Heart left ventricle (tissue), 16 donors: ENCODE measurements around the gene CXCL16. TPM values are rescaled to one million over a fixed set of nuclear protein-coding genes. Genes with fewer than 3 reads are reported as not detected.

Source experiments
- ATAC-seq, 4 donors: fragments of 200-7000 bp; cut with Tn5 transposase; one replicate each; pipeline ENCODE4 v1.9.1; 2020 to 2022; ENCODE audit warnings: moderate library complexity in 4 of 4, mild to moderate bottlenecking in 3 of 4, moderate number of reproducible peaks in 1 of 4
- DNase-seq, 5 donors: peaks; one replicate each; pipeline ENCODE4 v3.0.0-alpha.2; 2020
- H3K27ac ChIP-seq, 12 donors: fragments of 200-600 bp; sonication (generic) in 4 of 12; one replicate each; pipeline versions ENCODE4 v1.5.0 to v1.8.0; 2016 to 2022; ENCODE audit warnings: mild to moderate bottlenecking in 2 of 12
- H3K27me3 ChIP-seq, 9 donors: fragments of 200-600 bp; sonication (generic) in 2 of 9; one replicate each; pipeline versions ENCODE4 v1.5.1 to v1.8.0; 2016 to 2022; ENCODE audit warnings: mild to moderate bottlenecking in 3 of 9
- H3K36me3 ChIP-seq, 9 donors: fragments of 200-600 bp; sonication (generic) in 2 of 9; one replicate each; pipeline versions ENCODE4 v1.5.0 to v1.8.0; 2018 to 2022; ENCODE audit warnings: mild to moderate bottlenecking in 2 of 9
- H3K4me1 ChIP-seq, 12 donors: fragments of 200-600 bp; sonication (generic) in 4 of 12; one replicate each; pipeline versions ENCODE4 v1.5.0 to v1.8.0; 2016 to 2022; ENCODE audit warnings: mild to moderate bottlenecking in 3 of 12
- H3K4me3 ChIP-seq, 12 donors: fragments of 200-600 bp; sonication (generic) in 4 of 12; one replicate each; pipeline versions ENCODE4 v1.5.0 to v1.8.0; 2017 to 2022; ENCODE audit warnings: mild to moderate bottlenecking in 9 of 12, moderate library complexity in 4 of 12
- H3K9me3 ChIP-seq, 12 donors: fragments of 200-600 bp; sonication (generic) in 4 of 12; one replicate each; pipeline versions ENCODE4 v1.5.0 to v1.8.0; 2016 to 2022; ENCODE audit warnings: mild to moderate bottlenecking in 1 of 12
- CTCF ChIP-seq, 12 donors: fragments of 200-600 bp; sonication (generic) in 4 of 12; IDR thresholded peaks; one replicate each; pipeline versions ENCODE4 v1.5.0 to v1.8.0; 2018 to 2022; ENCODE audit warnings: antibody characterized with exemption in 12 of 12, mild to moderate bottlenecking in 5 of 12
- POLR2A ChIP-seq, 2 donors: fragments of 450-650 bp; IDR thresholded peaks; one replicate each; pipeline ENCODE4 v1.6.1; 2017; ENCODE audit warnings: antibody characterized with exemption in 2 of 2, mild to moderate bottlenecking in 2 of 2, moderate library complexity in 2 of 2
- WGBS, 4 donors: extraction: QIAGEN DNeasy Blood & Tissue Kit in 2 of 4; methylation state at CpG; one replicate each; pipeline versions ENCODE4 v1.1.5 to v1.1.7; 2013 to 2018; 5-methylcytosine and 5-hydroxymethylcytosine counted together
- intact Hi-C, 10 donors: fragments of 100-400 bp; cut with DNase I; formaldehyde crosslinking; loops; one replicate each; pipeline versions ENCODE4 v1.11.1 to v1.14.2; 2022
- polyA plus RNA-seq, 2 donors: library from polyadenylated mRNA; stranded (reverse); fragments of 200-250 nt; gene quantifications; one replicate each; pipeline ENCODE4 v1.2.3, GENCODE V29; 2013
- total RNA-seq, 9 donors: library from RNA; depleted of rRNA in 2 of 9; stranded (reverse); fragments of >200 nt in 2 of 9; fragmentation: NEBNext Ultra II Directional in 3 of 9; extraction: Animal tissue kit (Norgen Biotek cat#: 25700) in 3 of 9; gene quantifications; one replicate each; pipeline versions ENCODE4 v1.1.0 to v1.2.4, GENCODE V29; 2016 to 2023
- donor health status: ischemic (EF 13 %, LVEDD 7.1; RV severe dilation, severe dysfunction).
- donor health status: healthy with polysubstance abuse.
- donor health status: DM: no; HTN: yes; CAD: no.
- donor health status: DM: no; HTN: no; CAD: no.
- donor health status: ischemic (EF 25% LVEDD 6.9; RV normal size, moderate dysfunction).
- donor health status: ischemic (EF 25% LVEDD 5.7; RV mildly dilated, moderate dysfunction).
- donor health status: healthy.
- donor health status: DM: yes; HTN: yes; CAD: no.
- donor health status: ischemic (EF 35%, LVEDD 5.7; RV mildly dilated, moderate dysfunction).
- donor health status: nonischemic (EF 11% LVEDD 7.7; RV severe dilation, severe dysfunction).
- donor health status: DM: yes; HTN: yes; CAD: no.
- donor health status: PGD.
- donor health status: ischemic (EF 29% LVEDD 5.4; RV normal size, mild dysfunction).
- donor health status: nonischemic (EF 23%, LVEDD 6.1; RV moderate dilation, normal function).

CXCL16 gene
- total and polyA plus RNA-seq, 11 donors = 1.3 to 42.5 (median 4.2) TPM

- DNase-seq (no peak), ATAC-seq (no peak)
- WGBS, 4 donors = 79 to 88% (median 84%) methylated on average over 14 of the region's 14 CpGs
- Histone ChIP-seq H3K27me3 (peaks cover 0 to 33% (median 18%) of the 10 kb centered on the region in 9 donors), H3K9me3 (no peaks in the 10 kb centered on the region), H3K4me1 (peaks cover 0 to 50% (median 37%) of the 10 kb centered on the region in 12 donors), H3K4me3 (peak overlapping the region in 6 of 12 donors; percentile 70 to 95 (median 76)), H3K36me3 (no peaks in the 10 kb centered on the region), H3K27ac (peak overlapping the region in 1 of 12 donors; percentile 99)
- intact Hi-C loops = loop anchor here (2.0 to 10.0 kb wide), 8 partner anchors 49 to 101 kb away; partner anchors contain the start of genes MED11 (in 7 of the 10), ARRB2 (in 3 of the 10), CXCL16 (in 1 of the 10) and ZMYND15 (in 1 of the 10)
- TF ChIP-seq CTCF (IDR thresholded peaks at IDR 0.05) (no peak), POLR2A (IDR thresholded peaks at IDR 0.05) (no peak)
Measured at GRCh38 chr17:4788159-4788806, 48.6 kb upstream of the CXCL16 start.

- no peak for ATAC-seq
- H3K27me3 ChIP-seq = peaks cover 0 to 50% (median 30%) of the 10 kb centered on the region in 9 donors
- H3K4me3 ChIP-seq = peak overlapping the region in 10 of 12 donors; percentile 14 to 48 (median 41)
- no peaks in the 10 kb centered on the region for H3K9me3 ChIP-seq
- H3K27ac ChIP-seq = peak overlapping the region in 3 of 12 donors; percentile 22 to 47 (median 31)
- 5 to 11% (median 6%) methylated on average over 6 of the region's 6 CpGs for WGBS, 4 donors
- DNase-seq = peak in 1 of 5 donors; percentile 33
- no peaks in the 10 kb centered on the region for H3K36me3 ChIP-seq
- TF ChIP-seq CTCF (IDR thresholded peaks at IDR 0.05) (no peak), POLR2A (IDR thresholded peaks at IDR 0.05) (no peak)
- intact Hi-C loops = loop anchor here in 7 of 10 donors (2.0 to 10.0 kb wide), 6 partner anchors 51 to 102 kb away; partner anchors contain the start of genes MED11 (in 6 of the 7), ARRB2 (in 2 of the 7), CXCL16 (in 1 of the 7) and ZMYND15 (in 1 of the 7)
- H3K4me1 ChIP-seq = peaks cover 0 to 50% (median 37%) of the 10 kb centered on the region in 12 donors
Measured at GRCh38 chr17:4786516-4786915, 46.8 kb upstream of the CXCL16 start.

- Histone ChIP-seq H3K27me3 (peaks cover 0 to 53% (median 30%) of the 10 kb centered on the region in 9 donors), H3K4me3 (peak within 1 kb of the TSS in 11 of 12 donors; percentile 14 to 48 (median 40)), H3K27ac (peak within 1 kb of the TSS in 3 of 12 donors; percentile 22 to 47 (median 31)), H3K9me3 (no peaks in the 10 kb centered on the region), H3K36me3 (no peaks in the 10 kb centered on the region), H3K4me1 (peaks cover 0 to 50% (median 37%) of the 10 kb centered on the region in 12 donors)
- WGBS, 4 donors = 0 to 19% (median 3%) methylated on average over 5 to 24 of the region's 24 CpGs
- intact Hi-C loops = loop anchor here in 7 of 10 donors (2.0 to 10.0 kb wide), 6 partner anchors 51 to 103 kb away; partner anchors contain the start of genes MED11 (in 6 of the 7), ARRB2 (in 2 of the 7), CXCL16 (in 1 of the 7) and ZMYND15 (in 1 of the 7)
- peak in 3 of 5 donors; percentile 28 to 71 (median 40) for DNase-seq
- peak in 1 of 4 donors; percentile 33 for ATAC-seq
- TF ChIP-seq POLR2A (IDR thresholded peaks at IDR 0.05) (no peak), CTCF (IDR thresholded peaks at IDR 0.05) (no peak)
Measured at GRCh38 chr17:4786106-4786511, 46.4 kb upstream of the CXCL16 start, which contains the start of gene VMO1. TSS of gene VMO1 (minus strand) at chr17:4786364. CDS start at chr17:4786352, 12 bp downstream.
